Activated CD4-positive, alpha-beta T cell treated with anti-CD3 and anti-CD28 coated beads, Interleukin-2, amount 50 U/mL, for 24 hours (primary cell): ENCODE data around the gene UPB1.
"Not testable (repeated sequence)": the region's sequence is repeated elsewhere in the genome, so short reads cannot be mapped to it uniquely, and the experiment has no call there.

ENCODE experiments used
- DNase-seq, 2 donors: peaks; one replicate each; pipeline ENCODE4 v3.0.0-alpha.2; 2020; ENCODE audit warnings: low read depth in 1 of 2, low spot score in 1 of 2

UPB1 gene

GRCh38 chr22:24481641-24482040, 13.5 kb upstream of the UPB1 start:
- DNase-seq: no peak

GRCh38 chr22:24482575-24482974, 12.6 kb upstream of the UPB1 start:
- DNase-seq: no peak

GRCh38 chr22:24482998-24483397, 12.1 kb upstream of the UPB1 start:
- no peak for DNase-seq

GRCh38 chr22:24483976-24484545, 11.1 kb upstream of the UPB1 start:
- no peak for DNase-seq

GRCh38 chr22:24485170-24485569, 10.0 kb upstream of the UPB1 start:
- DNase-seq: no peak

- DNase-seq: no peak
Observed at GRCh38 chr22:24485608-24486007, 9.5 kb upstream of the UPB1 start.

- peak in 1 of 2 donors; percentile 5 for DNase-seq
Observed at GRCh38 chr22:24486501-24486921, 8.6 kb upstream of the UPB1 start.

GRCh38 chr22:24489011-24489410, 6.1 kb upstream of the UPB1 start:
- DNase-seq: no peak

- not testable (repeated sequence) for DNase-seq
Observed at GRCh38 chr22:24489434-24489833, 5.7 kb upstream of the UPB1 start.

- DNase-seq: no peak
Observed at GRCh38 chr22:24492391-24492790, 2.7 kb upstream of the UPB1 start.

GRCh38 chr22:24494167-24494527, 985 bp upstream of the UPB1 start:
- DNase-seq: no peak

GRCh38 chr22:24495365-24495675, 188 bp downstream of the UPB1 start:
- DNase-seq: no peak

- DNase-seq: no peak
Observed at GRCh38 chr22:24496234-24496633, 1.1 kb downstream of the UPB1 start.

- DNase-seq: no peak
Observed at GRCh38 chr22:24496661-24497060, 1.5 kb downstream of the UPB1 start.

GRCh38 chr22:24497841-24498258, 2.7 kb downstream of the UPB1 start:
- DNase-seq: no peak

- DNase-seq: no peak
Observed at GRCh38 chr22:24498824-24499223, 3.7 kb downstream of the UPB1 start.

- DNase-seq: no peak
Observed at GRCh38 chr22:24499706-24500276, 4.7 kb downstream of the UPB1 start.

GRCh38 chr22:24500277-24500820, 5.2 kb downstream of the UPB1 start:
- DNase-seq: no peak

- no peak for DNase-seq
Observed at GRCh38 chr22:24501301-24502005, 6.3 kb downstream of the UPB1 start.

- DNase-seq: no peak
Observed at GRCh38 chr22:24502034-24502433, 6.9 kb downstream of the UPB1 start.

GRCh38 chr22:24502541-24502940, 7.4 kb downstream of the UPB1 start:
- DNase-seq: no peak

- peak; percentile 29 to 51 for DNase-seq
Observed at GRCh38 chr22:24503137-24503842, 8.2 kb downstream of the UPB1 start.
